ENCODE data around the gene CHI3L2. TPM values are rescaled to one million over a fixed set of nuclear protein-coding genes. Genes with fewer than 3 reads are reported as not detected.

Gene CHI3L2
- total and polyA plus RNA-seq, 2 of the 4 experiments (the other 2 are of a cell fraction), result 0.18 to 0.19 TPM

GRCh38 chr1:111275079-111275478 lies 47.6 kb downstream of the CHI3L2 start:
- Histone ChIP-seq H3K4me1 (ENCODE audit: control insufficient read depth, insufficient read depth, low read length) (no peaks in the 10 kb centered on the region), H2BK5ac (ENCODE audit: low read depth, low read length, poor library complexity, severe bottlenecking) (no peak overlapping the region), H3K27ac (ENCODE audit: insufficient read depth, low read length) (no peak overlapping the region), H3K4ac (ENCODE audit: low read depth, low read length) (no peak overlapping the region), H2BK120ac (ENCODE audit: low read depth, low read length) (no peak overlapping the region), H4K20me1 (ENCODE audit: insufficient read depth, low read length) (no peaks in the 10 kb centered on the region), H4K91ac (ENCODE audit: insufficient read depth, low read depth, low read length) (no peak overlapping the region), H3K4me3 (ENCODE audit: insufficient read depth, low read depth, low read length) (no peak overlapping the region), H3K56ac (ENCODE audit: extremely low read depth, insufficient read depth, low read length) (no peak overlapping the region), H2AK9ac (replicated peaks; ENCODE audit: low read depth, low read length, poor library complexity) (no peak overlapping the region), H2AK5ac (ENCODE audit: low read depth, low read length) (no peak overlapping the region), H3K79me1 (ENCODE audit: low read depth in 1 of 2, low read length in 2 of 2) (no peaks in the 10 kb centered on the region), H3K36me3 (ENCODE audit: control insufficient read depth, insufficient read depth, low read length) (no peaks in the 10 kb centered on the region), H3K4me2 (ENCODE audit: low read depth, low read length) (no peak overlapping the region), H2BK15ac (ENCODE audit: low read depth, low read length) (no peak overlapping the region), H3K23ac (ENCODE audit: low read depth, low read length) (no peak overlapping the region), H3K9ac (ENCODE audit: low read depth, low read length) (no peak overlapping the region), H3K14ac (replicated peaks; ENCODE audit: low read depth, low read length) (no peak overlapping the region), H4K5ac (ENCODE audit: low read depth, low read length) (no peak overlapping the region), H3K9me3 (ENCODE audit: control insufficient read depth, insufficient read depth, low read length) (peaks cover 2% of the 10 kb centered on the region; the same call in 1 of the 2 replicates), H2AFZ (replicated peaks; ENCODE audit: low read length, poor library complexity) (no peak overlapping the region), H2BK20ac (ENCODE audit: low read depth, low read length) (no peak overlapping the region), H4K8ac (ENCODE audit: low read depth in 2 of 2, low read length in 2 of 2) (no peak overlapping the region), H3K18ac (ENCODE audit: low read depth, low read length) (no peak overlapping the region), H3K27me3 (ENCODE audit: control insufficient read depth, insufficient read depth, low read length) (peaks cover 18% of the 10 kb centered on the region), H3K9me1 (ENCODE audit: insufficient read depth, low read length) (no peaks in the 10 kb centered on the region)
- no peak for ATAC-seq (ENCODE audit: low read depth)
- POLR2A ChIA-PET (ENCODE audit: unreplicated experiment), result no interaction called here
- DNase-seq, result peak; percentile 31
- dilution Hi-C loops (cut with HindIII; ENCODE audit: low sequenced_read_pairs, unreplicated experiment) (no loop called here), in situ Hi-C loops (cut with MboI; ENCODE audit: low sequenced_read_pairs) (no loop called here), intact Hi-C loops (cut with micrococcal nuclease) (no loop called here)
- TF ChIP-seq MXI1 (IDR thresholded peaks at IDR 0.05; ENCODE audit: borderline replicate concordance, low read depth, low read length) (no peak), RAD21 (IDR thresholded peaks at IDR 0.05; ENCODE audit: low read length) (no peak), CHD1 (IDR thresholded peaks at IDR 0.05; ENCODE audit: low read depth, low read length) (no peak), CTCF (conservative IDR thresholded peaks at IDR 0.05; ENCODE audit: low read depth, low read length) (no peak), MAZ (IDR thresholded peaks at IDR 0.05; ENCODE audit: borderline replicate concordance, low read depth, low read length) (no peak), POLR2A (IDR thresholded peaks at IDR 0.05; ENCODE audit: low read depth, low read length) (no peak), RCOR1 (IDR thresholded peaks at IDR 0.05; ENCODE audit: insufficient replicate concordance, low read length) (no peak), FOS (IDR thresholded peaks at IDR 0.05; ENCODE audit: low read depth, low read length) (no peak), USF2 (IDR thresholded peaks at IDR 0.05; ENCODE audit: low read depth, low read length) (no peak), NFE2L2 (IDR thresholded peaks at IDR 0.05; ENCODE audit: low read depth, low read length) (no peak)
- TF ChIP-seq, protein P1, sequence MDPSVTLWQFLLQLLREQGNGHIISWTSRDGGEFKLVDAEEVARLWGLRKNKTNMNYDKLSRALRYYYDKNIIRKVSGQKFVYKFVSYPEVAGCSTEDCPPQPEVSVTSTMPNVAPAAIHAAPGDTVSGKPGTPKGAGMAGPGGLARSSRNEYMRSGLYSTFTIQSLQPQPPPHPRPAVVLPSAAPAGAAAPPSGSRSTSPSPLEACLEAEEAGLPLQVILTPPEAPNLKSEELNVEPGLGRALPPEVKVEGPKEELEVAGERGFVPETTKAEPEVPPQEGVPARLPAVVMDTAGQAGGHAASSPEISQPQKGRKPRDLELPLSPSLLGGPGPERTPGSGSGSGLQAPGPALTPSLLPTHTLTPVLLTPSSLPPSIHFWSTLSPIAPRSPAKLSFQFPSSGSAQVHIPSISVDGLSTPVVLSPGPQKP (IDR thresholded peaks at IDR 0.05; ENCODE audit: borderline replicate concordance, low read depth, low read length), result no peak
- no TSS peak for BruUV-seq (replicated peaks)
- CTCF ChIA-PET, result no interaction called here
- 33% methylated on average over 1 of the region's 1 CpG; no CpG with 5 or more reads in 1 of the 2 experiments for WGBS, 2 experiments (ENCODE audit: extremely low coverage in 2 of 2, insufficient read length in 1 of 2)
